Measurements from ENCODE around the gene PTPRN2. TPM values are rescaled to one million over a fixed set of nuclear protein-coding genes. Genes with fewer than 3 reads are reported as not detected.

The PTPRN2 gene
- total and polyA plus RNA-seq, 2 donors (not counting 3 experiments of a cell fraction or from before 2014, with no cell fraction given) = 0.62 to 0.88 TPM

DNA sequence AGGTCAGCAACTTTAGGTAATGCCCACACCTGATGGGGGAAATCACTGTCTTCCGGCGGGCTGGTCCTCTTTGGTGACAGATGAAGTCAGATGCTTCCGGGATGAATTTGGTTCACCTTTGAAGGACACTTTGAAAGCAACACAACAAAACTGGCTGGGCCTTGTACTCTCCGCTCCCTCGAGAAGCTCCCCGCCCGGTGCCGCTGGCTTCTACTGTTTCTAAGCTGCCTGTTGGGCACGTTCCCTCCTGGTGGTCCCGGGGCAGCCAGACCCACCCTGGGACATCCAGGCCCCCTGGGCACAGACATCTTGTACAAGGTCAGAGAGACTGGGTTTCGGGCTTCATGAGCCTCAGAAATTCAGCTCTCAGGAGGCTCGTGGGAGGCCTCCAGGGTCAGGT lies 798.5 kb downstream of the PTPRN2 start:
- Histone ChIP-seq H3K9ac (replicated peaks; ENCODE audit: extremely low read depth, insufficient read depth, low read length) (no peak overlapping the region), H3K4me1 (ENCODE audit: control insufficient read depth, extremely low read depth, insufficient read depth, low read length) (no peaks in the 10 kb centered on the region), H2AFZ (ENCODE audit: low read depth, low read length) (no peak overlapping the region), H3K4me3 (replicated peaks in 1 of 3; ENCODE audit: insufficient read depth in 1 of 3, low read depth in 1 of 3, low read length in 3 of 3) (no peak overlapping the region), H3K9me3 (replicated peaks; ENCODE audit: control insufficient read depth, insufficient read depth, low read length) (peaks cover 3% of the 10 kb centered on the region), H3K36me3 (ENCODE audit: control insufficient read depth in 2 of 2, extremely low read depth in 1 of 2, insufficient read depth in 2 of 2, low read length in 2 of 2) (no peaks in the 10 kb centered on the region), H4K20me1 (replicated peaks; ENCODE audit: control insufficient read depth, extremely low read depth, insufficient read depth, low read length) (no peaks in the 10 kb centered on the region), H3K9me1 (replicated peaks; ENCODE audit: control insufficient read depth, extremely low read depth, insufficient read depth, low read length) (no peaks in the 10 kb centered on the region), H3K79me2 (ENCODE audit: control insufficient read depth, insufficient read depth, low read length) (no peaks in the 10 kb centered on the region), H3K27ac (ENCODE audit: insufficient read depth, low read depth, low read length) (no peak overlapping the region), H3K27me3 (ENCODE audit: control insufficient read depth in 2 of 2, insufficient read depth in 2 of 2, low read length in 2 of 2) (no peaks in the 10 kb centered on the region), H3K4me2 (ENCODE audit: insufficient read depth, low read length) (no peak overlapping the region)
- TF ChIP-seq EZH2 (IDR thresholded peaks at IDR 0.05; ENCODE audit: borderline replicate concordance, low read depth, low read length, severe bottlenecking) = no peak
- TF ChIP-seq JUN (IDR thresholded peaks at IDR 0.05; ENCODE audit: borderline replicate concordance, insufficient read depth, insufficient read length, low read depth) = no peak
- TF ChIP-seq, protein P1, sequence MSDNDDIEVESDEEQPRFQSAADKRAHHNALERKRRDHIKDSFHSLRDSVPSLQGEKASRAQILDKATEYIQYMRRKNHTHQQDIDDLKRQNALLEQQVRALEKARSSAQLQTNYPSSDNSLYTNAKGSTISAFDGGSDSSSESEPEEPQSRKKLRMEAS (IDR thresholded peaks at IDR 0.05; ENCODE audit: insufficient read depth, insufficient read length) = no peak
- TF ChIP-seq FOS (IDR thresholded peaks at IDR 0.05; ENCODE audit: borderline replicate concordance, insufficient read depth, low read length) = no peak
- TF ChIP-seq, protein P2, sequence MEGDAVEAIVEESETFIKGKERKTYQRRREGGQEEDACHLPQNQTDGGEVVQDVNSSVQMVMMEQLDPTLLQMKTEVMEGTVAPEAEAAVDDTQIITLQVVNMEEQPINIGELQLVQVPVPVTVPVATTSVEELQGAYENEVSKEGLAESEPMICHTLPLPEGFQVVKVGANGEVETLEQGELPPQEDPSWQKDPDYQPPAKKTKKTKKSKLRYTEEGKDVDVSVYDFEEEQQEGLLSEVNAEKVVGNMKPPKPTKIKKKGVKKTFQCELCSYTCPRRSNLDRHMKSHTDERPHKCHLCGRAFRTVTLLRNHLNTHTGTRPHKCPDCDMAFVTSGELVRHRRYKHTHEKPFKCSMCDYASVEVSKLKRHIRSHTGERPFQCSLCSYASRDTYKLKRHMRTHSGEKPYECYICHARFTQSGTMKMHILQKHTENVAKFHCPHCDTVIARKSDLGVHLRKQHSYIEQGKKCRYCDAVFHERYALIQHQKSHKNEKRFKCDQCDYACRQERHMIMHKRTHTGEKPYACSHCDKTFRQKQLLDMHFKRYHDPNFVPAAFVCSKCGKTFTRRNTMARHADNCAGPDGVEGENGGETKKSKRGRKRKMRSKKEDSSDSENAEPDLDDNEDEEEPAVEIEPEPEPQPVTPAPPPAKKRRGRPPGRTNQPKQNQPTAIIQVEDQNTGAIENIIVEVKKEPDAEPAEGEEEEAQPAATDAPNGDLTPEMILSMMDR (IDR thresholded peaks at IDR 0.05; ENCODE audit: extremely low read depth in 1 of 2, insufficient read depth in 1 of 2, low read depth in 1 of 2, low read length in 2 of 2) = no peak
- TF ChIP-seq POLR2AphosphoS5 (IDR thresholded peaks at IDR 0.05; ENCODE audit: insufficient read depth, low read depth, low read length) = no peak
- TF ChIP-seq GATA2 (IDR thresholded peaks at IDR 0.05; ENCODE audit: insufficient read depth, insufficient read length, low read depth, low read length) = no peak
- DNase-seq (ENCODE audit: low read depth, low spot score) = no peak
- intact Hi-C loops (cut with micrococcal nuclease) = no loop called here
- ChIA-PET POLR2A (no interaction called here), CTCF (no interaction called here)
- BruUV-seq (replicated peaks) = no TSS peak
- dilution Hi-C loops (cut with MboI; ENCODE audit: extremely low pct_ligation_motif_present, low sequenced_read_pairs) = no loop called here
- no peak for FAIRE-seq

Measured in endothelial cell of umbilical vein (primary cell).